Esophagus squamous epithelium (tissue), 4 donors: ENCODE data around the gene KDM3B.

ENCODE experiments used
- CTCF ChIP-seq, 6 experiments: fragments of 450-650 bp in 4 of 6; fragments of 200-600 bp in 2 of 6; sonication (generic) in 2 of 6; IDR thresholded peaks; one replicate each; pipeline ENCODE4 v1.5.1; 2016 to 2019; ENCODE audit warnings: antibody characterized with exemption in 6 of 6, mild to moderate bottlenecking in 4 of 6, moderate library complexity in 4 of 6
- POLR2A ChIP-seq, 4 donors: fragments of 450-650 bp; IDR thresholded peaks; one replicate each; pipeline ENCODE4 v1.6.1; 2017; ENCODE audit warnings: antibody characterized with exemption in 4 of 4, mild to moderate bottlenecking in 4 of 4, moderate library complexity in 3 of 4

DNA sequence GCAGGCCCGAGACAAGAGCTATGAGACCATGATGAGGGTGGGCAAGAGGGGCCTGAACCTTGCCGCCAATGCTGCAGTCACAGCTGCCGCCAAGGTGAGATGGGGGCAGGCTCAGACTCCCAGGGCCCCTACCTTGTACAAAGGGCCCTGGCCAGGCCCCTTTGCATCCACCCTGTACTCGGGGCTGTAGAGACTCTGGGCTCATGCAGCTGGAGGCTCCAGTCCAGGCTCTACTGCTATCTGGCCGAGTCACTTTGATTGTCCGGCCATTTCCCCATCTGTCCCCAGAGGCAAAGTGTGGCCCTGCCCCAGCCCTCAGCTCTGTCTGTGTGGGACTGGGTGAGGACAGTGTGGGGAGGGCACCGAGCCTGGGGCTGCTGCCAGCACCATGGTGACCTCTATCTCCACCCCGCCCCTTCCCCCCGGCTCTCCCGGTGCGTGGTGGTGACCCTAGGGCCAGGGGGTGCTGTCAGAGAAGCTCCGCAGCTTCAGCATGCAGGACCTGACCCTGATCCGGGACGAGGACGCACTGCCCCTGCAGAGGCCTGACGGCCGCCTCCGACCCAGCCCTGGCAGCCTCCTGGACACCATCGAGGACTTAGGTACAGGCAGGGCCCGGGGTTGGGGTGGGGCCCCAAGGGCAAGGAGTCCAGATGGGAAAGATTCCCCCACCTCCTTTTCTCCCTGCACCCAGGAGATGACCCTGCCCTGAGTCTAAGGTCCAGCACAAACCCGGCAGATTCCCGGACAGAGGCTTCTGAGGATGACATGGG is 92.5 kb downstream of the KDM3B start:
- TF ChIP-seq CTCF (IDR thresholded peaks at IDR 0.05) (no peak), POLR2A (IDR thresholded peaks at IDR 0.05) (no peak)
